ENCODE data around the gene BEND4.
A peak's percentile ranks its signal among the peaks of the same experiment; 100 is the strongest.

BEND4 gene

DNA sequence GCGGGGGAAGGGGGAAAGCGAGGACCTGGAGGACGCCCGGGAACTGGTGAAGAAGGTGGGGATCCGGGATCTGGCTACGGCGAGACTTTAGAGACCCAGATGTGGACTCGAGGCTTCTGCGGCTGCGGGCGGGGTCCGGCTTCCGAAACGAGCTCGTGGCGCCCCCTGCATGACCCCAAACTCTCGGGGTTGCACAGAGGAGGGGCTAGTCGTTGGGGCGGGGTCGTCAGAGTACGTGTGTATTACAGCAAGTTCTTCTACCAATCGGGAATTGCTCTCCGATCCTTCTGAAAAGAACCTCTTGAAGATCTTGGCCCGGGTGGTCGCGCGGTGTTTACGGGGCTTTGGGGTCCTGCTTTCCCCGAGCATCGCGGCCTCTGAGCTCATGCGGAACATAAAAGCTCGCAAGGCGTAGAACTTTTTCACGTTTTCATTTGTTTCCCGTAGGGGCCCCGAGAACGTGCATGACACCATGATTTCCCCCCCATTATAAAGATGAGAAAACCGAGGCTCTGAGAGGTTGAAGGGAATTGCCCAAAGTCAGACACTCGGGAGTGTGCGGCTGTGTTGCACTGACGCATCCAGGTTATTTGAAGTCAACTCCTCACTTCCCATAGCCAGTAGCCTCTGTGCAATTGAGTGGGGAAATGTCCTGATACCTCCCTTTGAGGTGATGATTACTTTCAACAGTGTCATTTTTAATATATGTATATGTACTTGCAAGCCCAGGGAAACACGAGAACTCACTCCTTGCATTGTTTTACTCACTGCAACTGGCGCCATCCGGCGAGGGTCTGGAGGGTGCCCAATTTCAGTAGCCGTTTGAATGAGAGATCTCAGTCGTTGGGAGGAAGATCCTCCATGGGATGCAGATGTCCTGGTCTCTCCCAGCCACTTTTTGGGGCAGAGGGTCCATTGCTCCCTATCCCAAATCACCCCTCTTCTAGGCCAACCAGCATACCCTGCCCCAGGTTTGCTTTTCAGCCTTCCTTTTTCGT is at the start of gene BEND4:
BEND4 (minus strand) TSS at position 149 of the 998 bp plus-strand sequence. CDS start 512 bp downstream, outside the sequence.
- DNase-seq = no peak

DNA sequence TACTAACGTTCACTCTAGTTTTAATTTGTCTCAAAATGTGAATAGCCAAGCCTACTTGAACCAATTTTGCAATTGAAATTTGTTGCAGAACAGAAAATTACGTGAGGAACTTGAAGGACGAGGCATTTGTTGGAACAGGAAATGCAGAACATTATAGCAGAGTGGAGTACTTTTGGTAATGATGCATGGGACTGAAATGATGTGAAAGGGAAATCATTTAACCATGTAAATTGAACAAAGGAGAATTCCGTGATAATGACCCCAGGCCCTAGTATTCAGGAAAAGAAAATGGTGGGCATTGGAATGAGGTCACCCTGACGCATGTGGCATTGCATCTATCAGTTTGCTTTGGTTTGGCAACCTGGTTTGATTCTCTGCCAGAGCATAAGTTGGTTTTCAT is 44.9 kb upstream of the BEND4 start:
- DNase-seq = no peak

DNA sequence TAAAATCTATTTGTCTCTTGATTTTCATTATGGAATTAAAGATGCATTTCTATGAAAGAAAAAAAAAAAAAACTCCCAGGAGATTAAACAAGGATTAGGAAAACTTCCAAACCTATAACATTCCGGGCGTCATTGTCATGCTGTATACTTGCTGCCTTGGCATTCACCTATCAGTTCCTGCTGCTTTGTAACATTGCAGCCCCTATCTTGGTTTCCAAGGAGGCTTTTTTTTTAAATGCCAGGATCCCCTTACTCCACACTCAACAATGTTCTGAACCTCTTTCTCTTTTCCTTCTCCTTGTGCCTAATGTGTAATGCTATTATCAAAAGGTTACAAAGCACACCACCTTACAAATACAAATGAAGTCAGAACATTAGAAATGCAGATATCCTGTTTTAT is 20.5 kb upstream of the BEND4 start:
- DNase-seq = no peak

DNA sequence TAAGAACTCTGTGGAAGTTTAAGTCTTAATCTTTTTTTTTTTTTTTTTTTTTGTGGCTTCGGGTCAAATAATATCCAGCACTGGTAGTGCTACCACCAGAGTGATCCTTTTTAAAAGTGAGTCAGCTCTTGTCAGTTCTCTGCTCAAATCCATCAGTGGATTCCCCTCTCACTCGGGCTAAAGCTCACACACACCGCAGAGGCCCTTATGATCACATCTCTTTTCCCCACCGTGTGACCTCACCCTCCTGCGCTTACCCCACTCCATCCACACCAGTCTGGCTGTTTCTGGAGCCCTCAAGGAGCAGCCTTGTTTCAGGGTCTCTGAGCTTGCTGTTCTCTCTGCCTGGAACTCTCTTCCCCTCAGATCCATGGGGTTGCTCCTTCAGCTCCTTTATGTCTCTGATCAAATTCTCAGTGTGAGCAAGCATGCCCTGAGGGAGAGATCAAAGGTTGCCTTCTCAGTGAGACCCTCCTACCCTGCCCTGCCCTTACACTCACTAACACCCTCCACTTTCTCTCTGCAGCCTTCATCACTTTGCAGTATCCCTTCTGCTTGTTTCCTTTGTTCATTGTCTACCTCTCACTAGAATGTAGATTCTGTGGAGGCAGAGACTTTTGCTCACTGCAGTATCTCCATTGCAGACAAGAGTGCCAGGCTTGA is 19.8 kb upstream of the BEND4 start:
- no peak for DNase-seq

DNA sequence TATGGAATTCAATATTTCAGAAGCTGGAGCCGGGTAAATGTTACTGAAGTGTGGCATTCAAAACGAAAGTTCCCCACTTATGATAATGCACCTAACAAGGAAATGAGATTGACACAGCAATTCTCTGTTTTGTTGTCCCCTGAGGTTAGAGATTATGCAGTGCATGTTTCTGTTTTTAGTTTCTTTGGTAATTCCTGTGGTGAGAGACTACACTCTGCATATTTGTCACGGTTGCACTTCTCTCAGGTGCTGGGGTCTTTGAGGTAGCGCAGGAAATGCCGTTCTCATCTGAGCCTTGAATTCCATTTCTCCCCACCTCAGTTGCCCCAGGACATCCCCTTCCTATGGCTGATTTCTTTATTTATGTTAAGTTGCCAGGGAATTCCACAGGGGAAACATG is 15.3 kb upstream of the BEND4 start:
- DNase-seq = peak; percentile 66

DNA sequence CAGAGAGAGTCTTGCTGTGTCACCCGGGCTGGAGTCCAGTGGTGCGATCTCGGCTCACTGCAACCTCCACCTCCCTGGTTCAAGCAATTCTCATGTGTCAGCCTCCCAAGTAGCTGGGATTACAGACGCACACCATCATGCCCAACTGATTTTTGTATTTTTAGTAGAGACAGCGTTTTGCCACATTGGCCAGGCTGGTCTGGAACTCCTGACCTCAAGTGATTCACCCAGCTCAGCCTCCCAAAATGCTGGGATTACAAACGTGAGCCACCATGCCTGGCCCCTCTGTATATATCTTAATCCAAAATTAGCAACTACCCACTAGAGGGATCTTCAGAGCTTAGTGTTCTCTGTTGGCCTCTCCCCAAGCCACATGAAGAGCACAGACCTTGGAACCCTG is 13.7 kb upstream of the BEND4 start:
- peak; percentile 13 for DNase-seq

DNA sequence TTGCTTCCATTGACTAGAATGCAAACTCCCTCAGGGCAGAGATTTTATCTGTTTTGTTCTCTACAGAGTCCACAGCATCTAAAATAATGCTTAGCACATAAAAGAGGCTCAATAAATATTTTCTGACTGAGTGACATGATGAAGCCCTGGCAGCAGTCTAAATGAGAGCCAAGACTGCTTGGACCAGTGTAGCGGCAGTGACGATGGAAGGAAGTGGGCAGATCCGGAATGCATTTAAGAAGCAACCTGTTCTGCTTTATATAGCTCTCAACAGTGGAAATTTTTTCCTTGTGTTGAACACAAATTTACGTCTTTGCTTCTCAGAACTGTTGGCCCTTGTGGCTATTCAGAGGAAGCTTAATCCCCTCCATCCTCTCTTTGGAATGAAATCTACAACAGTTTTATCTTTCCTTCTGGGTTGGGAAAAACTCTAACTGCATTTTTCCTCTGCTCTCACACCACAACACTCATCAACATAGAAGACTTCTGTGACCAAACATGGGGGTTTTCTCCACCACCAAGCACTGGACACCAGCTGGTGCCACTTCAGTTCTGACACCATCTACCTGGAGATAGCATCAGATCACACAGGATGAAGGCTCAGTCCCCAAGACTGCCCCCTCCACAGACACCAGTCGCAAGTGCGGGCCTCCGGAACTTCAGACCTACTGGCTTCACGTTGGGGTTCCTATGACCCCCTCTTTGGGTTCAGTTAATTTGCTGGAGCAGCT is 7.0 kb upstream of the BEND4 start:
- no peak for DNase-seq

DNA sequence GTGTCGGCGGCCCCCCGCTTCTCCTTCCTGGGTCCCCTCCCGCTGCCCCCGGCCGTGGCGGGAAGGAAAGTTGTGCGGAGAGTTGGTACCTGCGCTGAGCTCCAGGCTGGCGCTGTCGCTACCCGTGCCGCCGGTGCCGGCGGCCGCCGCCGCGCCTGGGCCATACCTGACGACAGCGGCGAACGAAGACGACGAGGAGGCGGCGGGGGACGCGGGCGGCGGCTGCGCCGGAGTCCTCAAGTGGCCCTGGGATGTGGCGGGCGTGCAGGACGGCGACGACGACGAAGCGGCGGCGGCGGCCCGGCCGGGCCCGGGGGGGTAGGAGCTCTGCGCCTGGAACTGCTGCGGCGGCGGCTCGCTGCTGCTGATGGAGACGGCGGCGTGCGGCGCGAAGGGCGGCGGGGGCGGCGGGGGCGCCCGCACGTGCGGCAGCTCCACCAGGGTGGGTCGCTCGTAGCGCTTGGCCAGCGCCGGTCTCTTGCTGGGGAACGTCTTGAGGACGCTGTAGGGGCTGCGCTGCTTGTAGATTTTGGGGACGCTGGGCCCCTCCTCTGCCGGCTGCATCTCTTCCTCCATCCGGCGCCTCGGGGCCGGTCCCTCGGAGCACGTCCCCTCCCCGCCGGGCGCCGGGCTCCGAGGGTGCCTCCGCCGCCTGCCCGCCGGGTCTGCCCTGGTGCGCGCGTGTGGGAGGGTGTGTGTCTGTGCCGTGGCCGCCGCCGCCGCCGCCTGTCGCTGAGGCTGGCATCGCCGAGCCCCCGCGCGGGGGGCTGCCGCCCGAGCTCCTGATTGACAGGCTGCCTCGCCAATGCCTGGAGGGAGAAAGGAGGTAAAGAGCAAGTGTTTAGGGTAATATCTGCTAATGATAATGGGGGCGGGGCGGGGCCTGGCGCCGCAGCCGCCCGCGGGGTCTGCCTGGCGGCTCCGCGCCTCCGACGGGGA is 618 bp downstream of the BEND4 start:
- no peak for DNase-seq

DNA sequence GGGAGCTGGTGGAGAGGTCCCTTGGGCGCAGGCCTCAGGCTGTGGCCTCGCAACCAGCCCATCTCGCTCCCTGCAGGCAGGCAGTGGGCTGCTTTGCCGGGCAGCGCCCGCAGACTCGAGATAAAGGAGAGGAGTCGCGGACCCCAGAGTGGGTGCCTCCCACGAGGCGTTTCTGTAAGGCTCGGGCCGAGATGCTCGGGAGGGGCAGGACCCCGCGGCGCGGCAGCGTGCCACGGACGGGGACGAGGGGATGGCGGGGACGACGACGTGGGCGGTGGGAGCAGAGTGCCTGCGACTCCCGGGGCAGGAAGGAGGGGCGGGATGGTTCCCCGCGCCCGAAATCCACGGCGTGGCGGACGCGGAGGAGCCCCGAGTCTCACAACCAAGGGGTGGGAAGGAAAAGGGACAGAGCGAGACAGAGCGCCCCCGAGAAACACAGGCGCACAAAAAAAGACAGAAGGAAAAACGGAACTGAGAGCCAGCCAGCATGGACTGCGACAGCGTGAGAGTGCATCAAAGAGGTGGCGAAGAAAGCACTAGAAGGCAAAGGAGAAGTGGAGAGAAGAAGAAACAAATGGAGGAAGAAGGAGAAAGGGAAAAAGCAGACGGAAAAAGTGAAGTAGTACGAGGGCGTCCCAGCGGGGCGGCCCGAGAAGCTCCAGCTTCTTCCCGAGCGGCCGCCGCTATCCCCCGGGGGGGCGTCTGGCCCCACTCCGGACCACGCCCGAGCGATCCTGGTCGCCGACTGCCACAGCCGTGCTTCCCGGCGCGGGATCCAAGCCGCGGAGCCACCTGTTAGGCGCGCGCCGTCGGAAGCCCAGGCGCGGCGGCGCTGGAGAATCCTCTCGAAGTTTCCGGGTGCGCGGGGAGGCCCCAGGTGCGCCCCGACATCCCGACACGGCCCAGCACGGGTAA is 1.5 kb downstream of the BEND4 start:
- peak; percentile 61 for DNase-seq

DNA sequence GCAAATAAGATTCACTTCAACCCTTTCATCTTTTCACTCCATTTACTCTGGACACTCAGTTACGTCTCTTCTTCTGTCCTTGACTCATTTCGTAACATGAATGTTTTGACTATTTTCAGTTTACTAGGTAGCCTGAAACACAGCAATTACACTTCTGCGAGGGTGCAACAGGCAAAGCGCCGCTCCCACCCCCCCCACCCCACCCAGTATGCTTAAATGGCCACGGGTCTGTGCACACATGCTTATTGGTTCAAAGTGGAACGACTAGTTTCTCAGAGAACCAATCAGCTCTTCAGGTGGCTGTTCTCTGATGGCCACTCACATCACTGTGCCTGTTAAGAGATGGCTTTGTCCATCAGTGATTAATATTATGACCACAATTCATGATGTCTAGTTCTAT is 3.5 kb downstream of the BEND4 start:
- no peak for DNase-seq

DNA sequence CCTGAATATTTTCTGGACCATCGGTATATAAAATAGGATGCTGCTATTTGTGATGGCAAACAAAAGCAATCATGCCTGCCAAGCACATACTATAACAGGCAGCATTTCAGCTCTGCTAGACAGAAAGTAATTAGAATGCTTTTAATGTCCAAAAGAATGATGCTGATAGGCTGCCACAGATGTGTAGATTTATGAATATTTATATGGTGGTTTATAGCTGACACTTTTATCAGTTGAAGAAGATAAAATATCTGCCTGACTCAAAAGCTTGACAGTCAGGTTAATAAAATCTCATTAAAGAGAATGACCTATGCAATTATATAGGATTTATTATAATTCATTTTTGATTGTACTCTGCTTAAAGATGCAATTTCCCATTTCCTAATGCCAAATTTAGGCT is 4.0 kb downstream of the BEND4 start:
- no peak for DNase-seq

DNA sequence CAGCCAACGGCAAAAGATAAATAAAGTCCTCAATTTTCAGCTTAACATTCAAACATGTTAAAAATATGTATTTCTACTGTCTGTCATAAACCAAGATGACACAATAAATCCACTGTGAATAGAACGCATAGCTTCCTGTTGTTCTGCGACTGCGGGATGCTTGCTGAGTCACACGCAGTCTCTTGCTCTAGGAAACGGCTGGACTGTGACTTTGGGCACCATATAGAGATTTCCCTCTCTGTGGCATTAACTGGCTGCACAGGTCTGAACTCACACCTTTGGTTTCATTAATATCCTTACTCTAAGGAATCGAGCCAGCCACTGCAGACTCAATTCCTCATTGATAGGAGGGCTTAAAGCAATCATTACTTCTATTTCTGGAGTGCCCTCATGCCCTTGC is 8.4 kb downstream of the BEND4 start:
- peak; percentile 30 for DNase-seq

DNA sequence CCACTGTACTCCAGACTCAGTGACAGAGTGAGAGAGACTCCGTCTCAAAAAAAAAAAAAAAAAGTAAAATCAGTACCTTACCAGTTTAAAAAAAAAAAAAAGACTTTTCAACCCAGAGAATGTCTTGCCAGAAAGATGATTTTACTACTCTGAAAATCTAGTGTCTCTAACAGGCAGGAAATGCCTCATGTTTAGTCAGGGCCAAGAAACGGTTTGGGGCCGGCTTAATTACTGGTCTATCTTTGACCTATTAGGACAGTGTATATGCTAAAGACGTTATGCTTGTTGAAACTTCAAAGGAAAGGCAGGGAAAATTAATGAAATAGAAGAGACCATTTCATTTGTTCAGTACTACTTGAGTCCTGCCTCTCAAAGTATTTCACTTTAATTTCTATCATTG is 9.9 kb downstream of the BEND4 start:
- DNase-seq = no peak

DNA sequence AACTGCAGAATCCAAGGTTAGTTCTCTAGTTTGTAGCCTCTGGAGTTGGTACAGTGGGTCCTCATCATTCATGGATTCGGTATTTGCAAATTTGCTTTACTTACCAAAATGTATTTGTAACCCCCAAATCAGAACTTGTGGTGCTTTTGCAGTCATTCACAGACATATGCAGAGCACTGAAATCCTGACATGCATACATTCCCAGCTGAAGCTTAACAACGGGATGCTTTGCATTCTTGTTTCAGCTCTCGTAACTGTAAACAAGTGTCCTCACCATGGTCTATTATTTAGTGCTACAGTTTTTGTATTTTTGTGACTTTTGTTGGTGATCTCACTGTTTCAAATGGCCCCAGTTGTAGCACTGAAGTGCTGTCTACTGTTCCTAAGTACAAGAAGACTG is 16.1 kb downstream of the BEND4 start:
- DNase-seq = no peak

DNA sequence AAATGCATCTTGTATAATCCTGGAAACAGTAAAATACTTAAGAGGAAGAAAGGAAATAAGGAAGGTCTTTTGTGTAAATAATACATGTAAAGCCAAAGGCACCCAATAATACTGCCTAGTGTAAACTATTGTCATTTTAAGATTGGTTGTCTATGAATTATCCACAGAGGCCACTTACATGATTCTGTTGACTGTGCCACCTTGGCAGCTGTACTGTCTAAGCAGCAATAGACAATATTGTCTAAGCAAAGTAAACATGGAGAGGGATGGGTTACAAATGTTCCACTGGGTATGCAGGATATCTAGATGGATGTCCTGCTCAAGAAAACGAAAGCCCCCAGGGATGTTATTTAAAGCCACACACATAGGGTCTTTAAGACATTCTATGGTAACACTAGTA is 19.4 kb downstream of the BEND4 start:
- no peak for DNase-seq

DNA sequence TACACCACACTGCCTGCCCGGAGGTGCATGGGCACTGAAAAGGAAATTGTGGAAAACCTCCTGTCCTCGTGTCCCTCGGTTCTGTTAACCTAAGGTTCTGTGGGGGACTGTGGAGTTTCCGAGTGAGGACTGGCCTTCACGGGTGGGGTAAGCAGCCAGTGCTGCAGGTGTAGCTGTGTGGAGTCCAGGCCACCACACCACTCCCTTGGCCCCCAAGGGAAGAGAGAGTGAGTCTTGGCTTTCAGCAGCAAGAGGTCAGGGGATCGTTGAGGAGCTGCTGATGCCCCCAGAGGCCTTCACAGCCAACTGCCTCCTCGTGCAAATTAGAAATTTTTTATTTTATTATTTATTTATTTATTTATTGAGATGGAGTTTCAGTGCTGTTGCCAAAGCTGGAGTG is 20.4 kb downstream of the BEND4 start:
- DNase-seq = no peak

DNA sequence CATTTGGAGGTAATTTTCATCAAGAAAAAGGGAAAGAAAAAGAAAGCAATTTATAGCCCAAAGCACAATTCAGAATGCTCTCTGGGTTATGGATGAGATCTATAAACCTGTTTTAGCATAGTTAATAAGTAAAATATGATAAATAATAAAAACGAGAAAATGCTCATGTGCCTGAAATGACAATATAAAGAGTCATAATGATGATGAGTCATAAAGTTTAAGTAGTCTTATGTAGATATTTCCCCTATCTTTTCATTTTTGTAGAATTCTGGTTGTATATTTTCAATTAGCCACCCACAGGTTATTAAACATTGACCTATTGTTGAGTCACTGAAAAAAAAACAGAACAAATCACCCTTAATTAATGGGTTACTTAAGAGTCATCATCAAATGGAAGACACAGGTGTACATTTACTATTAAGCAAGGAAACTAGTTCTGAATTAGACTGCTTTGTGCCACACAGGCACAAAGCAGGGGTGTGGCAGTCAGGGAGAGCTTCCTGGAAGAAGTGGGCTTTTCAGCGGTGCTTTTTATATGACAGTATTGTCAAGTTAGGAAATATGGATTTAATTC is 29.3 kb downstream of the BEND4 start:
- no peak for DNase-seq

DNA sequence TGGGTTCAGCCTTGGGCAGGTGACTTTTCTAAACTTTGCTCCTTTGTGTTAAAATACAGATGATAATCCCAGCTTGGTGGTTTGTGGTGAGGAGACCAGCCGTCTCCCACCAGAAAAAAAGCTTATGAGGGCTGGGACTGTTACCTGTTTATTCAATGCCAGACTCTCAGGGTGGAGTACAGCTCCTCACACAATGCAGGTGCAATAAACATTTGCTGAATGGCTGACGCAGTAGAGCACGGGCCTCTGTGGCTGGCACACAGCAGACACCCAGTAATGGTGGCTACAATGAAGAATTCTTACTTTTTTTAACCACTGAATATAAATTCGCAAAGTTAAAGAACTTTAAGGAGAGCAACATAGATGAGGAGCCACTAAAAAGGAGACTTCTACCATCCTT is 30.2 kb downstream of the BEND4 start:
- DNase-seq = no peak

DNA sequence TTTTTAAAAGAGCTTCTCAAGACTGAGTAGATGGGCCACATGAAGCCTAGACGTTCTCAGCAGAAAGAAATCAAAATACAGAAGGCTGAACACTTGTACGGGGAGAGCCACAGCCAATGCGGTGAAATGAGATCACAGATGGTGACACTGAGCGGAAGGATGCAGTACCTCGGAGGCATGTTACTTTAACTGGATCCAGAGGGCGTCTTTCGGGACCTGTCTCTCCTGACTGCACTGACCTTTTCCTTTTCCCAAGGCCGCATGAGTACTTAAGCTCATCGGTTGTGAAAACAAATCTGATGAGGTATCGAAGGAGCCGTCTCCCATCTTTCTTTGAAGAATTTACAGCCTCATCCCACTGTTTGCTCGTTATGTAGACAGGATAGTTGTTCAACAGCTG is 32.6 kb downstream of the BEND4 start:
- DNase-seq = no peak

DNA sequence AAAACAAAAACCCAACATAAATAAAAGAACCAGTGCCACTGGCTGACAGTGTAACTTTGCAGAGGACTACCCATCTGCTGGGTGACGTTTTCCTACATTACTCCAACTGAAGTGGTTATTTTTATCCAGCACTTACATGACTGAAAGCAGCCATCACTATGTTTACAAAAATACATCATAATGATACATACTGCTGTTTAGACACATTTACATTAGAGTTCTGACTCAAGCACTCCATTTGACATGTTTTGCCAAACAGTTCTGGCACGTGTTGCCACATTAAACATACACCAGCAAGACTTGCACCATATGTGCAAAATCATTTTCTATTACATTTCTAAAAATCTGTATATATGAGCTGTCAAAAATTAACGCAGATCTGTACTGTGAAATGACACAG is 39.6 kb downstream of the BEND4 start:
- DNase-seq = no peak

DNA sequence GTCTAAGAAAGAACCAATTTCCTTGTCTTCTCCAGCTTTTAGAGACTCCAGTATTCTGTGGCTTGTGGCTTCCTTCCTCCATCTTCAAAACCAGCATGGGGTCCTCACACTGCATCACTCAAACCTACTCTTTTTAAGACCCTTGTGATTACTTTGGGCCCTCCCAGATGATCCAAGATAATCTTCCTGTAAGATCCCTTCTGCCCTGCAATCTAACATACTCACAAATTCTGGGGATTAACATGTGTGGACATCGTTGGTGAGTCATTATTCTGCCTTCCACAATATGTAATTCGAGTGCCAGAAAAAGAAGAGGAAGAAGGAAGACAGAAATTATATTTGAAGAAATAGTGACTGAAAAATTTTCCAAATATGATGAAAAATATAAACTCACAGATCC is 47.9 kb downstream of the BEND4 start:
- peak; percentile 82 for DNase-seq
